ENCODE measurements around the gene MED17.

Gene MED17

DNA sequence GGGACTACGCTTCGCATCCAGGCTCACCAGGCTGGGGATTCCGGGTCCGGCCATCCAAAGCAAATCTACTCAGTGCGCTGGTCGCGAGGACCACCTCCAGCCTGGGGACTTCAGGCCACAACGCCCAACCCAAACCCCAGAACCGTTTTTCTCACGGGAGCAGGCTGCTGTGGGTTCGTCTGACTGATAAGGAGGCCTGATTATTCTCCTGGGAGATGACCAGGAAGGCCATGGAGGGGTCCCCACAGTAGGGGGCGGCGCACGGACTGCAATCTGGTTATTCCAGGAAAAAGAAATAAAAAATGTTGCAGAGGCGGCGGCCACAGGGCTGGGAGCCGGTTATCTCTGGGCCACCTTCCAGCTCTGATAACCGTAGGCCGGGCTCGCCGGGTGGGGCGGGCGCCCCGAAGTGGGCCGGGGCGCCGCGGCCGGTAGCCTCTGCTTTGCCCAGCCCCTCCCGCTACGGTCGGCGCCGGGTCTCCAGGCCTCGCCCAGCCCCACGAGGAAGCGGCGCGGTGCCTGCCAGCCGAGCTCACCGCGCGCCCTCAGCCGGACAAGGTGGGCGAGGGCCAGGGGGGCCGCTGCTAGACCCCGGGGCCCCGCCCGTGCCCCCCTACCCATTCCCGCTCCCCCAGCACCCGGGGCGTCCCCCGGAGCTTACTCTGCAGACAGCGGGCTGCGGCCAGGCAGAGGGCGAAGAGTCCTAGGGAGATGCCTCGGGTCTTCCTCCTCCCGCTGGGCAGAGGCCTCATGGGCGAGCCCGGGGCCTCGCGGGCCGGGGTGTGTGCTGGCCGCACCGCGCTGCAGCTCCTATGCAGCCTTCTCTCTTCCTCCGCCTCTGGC lies 65.9 kb downstream of the MED17 start:
- DNase-seq: no peak

DNA sequence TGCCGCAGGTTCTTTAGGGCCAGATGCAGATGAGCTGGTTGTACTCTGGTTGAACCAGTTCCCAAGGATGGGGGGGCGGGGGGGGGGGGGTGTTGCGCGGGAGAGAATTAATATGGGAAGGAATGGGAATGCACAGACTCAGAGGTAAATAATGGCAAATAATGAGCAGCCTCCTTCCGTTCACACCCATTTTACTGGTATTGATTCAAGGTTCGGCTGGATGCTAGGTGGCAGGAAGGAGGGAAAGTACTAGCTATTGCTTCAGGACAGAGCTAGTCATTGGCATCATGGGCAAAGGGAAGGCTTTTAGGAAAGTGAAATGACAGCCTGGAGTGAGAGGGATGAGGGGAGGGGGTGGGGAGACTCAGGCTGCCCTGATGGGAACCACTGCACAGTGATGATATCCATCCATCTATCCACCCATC lies 66.5 kb downstream of the MED17 start, which contains the start of gene VSTM5:
Gene VSTM5 (minus strand): TSS at position 25 of the 425 bp plus-strand sequence. CDS start 116 bp downstream, outside the sequence.
- no peak for DNase-seq

DNA sequence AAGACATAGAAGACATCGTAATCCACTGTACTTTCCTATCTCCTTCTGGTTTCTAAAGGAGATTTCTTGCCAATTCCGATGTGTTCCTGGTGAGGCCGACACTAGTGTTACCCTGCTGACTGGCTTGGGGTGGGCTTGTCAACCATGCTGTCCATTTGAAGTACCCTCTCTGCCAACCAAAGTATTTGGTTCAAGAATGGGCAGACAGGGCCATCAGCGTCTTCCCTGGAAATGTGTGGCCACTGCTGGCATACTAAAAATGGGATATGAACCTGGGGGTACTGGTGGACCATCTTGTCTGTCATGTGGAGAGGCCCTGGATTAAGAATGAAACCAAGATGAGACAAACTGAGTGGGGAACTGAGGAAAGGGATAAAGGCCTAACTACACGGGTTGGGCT lies 68.2 kb downstream of the MED17 start:
- DNase-seq: no peak

DNA sequence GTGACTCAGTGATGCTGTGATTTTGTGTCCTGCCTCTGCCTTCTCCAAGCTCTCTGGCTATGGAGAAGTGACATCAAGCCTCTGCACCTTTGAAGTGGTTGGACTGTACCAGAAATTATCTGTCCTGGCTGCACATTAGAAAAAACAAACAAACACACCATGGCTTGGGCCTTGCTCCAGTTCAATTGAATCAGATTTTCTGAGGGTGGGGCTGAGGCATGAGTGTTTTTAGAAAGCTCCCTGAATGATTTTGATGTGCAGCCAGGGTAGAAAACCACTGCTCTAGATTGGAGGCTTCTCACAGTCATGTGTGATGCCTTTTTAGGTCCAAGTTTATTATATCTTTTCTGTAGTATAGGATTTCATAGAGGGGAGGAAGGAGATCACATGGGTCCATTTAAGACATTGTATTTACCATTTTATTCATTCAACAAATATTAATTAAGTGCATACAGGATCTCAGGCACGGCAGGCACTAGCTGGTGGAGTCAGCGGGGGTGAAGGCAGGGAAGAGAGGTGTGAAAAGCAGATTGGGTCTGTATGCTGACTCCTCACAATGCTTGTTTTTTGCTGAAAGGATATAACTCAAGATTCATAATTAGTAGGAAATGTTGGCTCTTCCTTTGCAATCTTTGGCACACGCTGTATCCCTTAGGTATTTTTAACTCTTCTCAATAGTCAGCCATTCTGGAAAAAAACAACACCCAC lies 73.5 kb downstream of the MED17 start:
- DNase-seq: no peak

DNA sequence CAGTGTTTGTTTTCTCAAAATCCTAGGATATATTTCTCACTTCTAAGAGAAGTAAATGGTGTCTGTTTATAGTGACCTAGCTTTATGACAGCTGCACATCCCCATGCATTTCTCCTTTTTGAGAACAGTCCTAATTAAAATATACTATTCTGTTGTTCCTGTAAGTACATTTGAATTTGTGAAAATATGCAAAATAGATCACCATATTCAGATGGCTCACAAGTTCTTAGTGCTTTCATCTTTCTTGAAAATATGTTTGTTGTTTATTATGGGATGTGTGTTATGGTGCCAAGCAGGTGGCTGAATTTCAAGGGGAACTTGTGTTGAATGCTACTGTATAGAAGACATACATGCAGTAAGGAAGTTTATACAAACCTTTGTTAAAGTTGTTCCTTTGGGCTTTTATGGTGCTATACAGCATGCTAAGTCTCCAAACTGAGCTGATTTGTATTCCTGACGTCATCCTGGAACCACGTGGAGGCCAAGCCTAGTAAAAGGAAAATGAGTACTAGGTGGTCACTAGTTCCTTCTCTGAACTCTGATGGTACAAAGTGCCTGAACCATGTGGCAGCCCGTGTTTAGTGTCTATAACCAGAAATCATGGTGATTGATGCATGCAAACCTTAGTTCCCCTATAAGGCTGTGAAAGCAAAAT lies 74.2 kb downstream of the MED17 start:
- no peak for DNase-seq

DNA sequence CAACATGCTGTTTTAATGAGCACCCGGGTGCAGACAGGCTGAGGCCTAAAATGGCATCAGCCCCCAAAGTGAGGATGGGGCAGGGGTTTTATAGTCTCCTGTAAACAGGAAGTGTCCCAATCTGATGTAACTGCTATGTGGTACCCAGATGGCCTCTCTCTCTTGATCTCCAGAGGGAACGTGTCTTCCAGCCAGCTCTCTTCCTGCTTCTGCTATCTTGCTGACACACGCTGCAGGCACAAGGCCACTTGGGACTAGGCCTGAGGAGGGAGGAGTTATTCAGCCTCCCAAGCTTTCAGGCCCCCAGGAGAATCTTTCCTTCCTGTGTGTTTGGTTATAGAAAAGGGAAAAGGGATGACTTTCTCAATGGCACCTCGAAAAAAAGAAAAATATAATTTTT lies 77.7 kb downstream of the MED17 start:
- no peak for DNase-seq

Data from activated CD4-positive, alpha-beta T cell treated with anti-CD3 and anti-CD28 coated beads, Interleukin-2, amount 50 U/mL, for 48 hours (primary cell).